ENCODE results near the gene LMNA.

Gene LMNA

GRCh38 chr1:156082309-156083091, 32.0 kb upstream of the LMNA start, which contains the start of gene MEX3A:
TSS of gene MEX3A (minus strand) at chr1:156082465. CDS start at chr1:156081998, 467 bp downstream.
- peak; percentile 74 for DNase-seq

- no peak for DNase-seq
Measured at GRCh38 chr1:156083800-156084790, 30.4 kb upstream of the LMNA start.

- DNase-seq, result no peak
Measured at GRCh38 chr1:156086256-156086662, 28.3 kb upstream of the LMNA start.

DNA sequence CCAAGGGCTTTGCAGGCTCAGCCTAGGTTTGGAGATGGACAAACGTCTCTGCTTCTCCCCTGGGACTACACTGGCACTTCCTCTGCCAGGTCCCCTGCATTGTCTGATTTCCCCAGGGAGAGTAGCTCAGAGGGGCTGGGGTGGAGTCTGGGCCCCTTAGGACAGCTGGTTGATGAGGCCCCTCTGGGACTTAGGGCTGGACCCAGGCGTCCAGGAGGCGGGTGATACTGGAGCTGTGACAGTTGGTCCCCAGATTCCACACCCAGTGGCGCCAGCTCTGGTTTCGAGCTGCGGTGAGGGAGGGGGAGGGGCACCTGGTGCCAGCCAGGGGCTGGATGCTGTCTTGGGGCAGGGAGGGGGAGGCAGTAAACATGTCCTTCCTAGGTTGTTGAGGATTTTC, 24.8 kb upstream of the LMNA start:
- no peak for DNase-seq

GRCh38 chr1:156090138-156090839, 24.2 kb upstream of the LMNA start:
- DNase-seq, result no peak

GRCh38 chr1:156090840-156091188, 23.7 kb upstream of the LMNA start:
- peak; percentile 75 for DNase-seq

GRCh38 chr1:156091610-156092009, 22.9 kb upstream of the LMNA start:
- no peak for DNase-seq

DNA sequence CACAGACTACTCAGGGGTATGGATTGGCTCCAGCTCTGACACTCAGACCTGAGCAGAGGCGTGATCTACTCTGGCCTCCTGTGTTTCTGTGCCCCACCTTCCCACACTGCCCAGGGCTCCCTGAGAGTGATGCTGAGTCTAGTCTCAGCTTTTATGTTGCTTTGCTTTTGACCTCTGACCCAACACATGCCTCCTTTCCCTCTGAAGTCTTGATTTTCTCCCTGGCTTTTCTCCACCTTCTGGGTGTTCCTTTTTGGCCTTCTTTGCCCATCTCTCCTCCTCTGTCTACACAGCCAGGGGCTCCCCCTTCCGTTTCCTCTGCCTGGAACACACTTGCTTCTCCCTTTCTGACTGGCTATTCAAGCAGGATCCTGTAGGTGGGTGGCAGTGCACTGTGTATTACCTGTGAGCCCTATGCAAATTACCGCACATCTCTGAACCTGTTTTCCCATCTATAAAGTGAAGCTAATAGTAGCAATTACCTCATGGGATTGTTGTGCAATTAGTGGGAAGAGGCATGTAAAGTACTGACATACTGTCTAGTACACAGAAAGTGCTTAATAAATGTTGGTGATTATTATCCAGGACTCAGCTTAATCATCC, 18.5 kb upstream of the LMNA start:
- no peak for DNase-seq

- peak; percentile 60 for DNase-seq
Measured at GRCh38 chr1:156096640-156097391, 17.7 kb upstream of the LMNA start.

DNA sequence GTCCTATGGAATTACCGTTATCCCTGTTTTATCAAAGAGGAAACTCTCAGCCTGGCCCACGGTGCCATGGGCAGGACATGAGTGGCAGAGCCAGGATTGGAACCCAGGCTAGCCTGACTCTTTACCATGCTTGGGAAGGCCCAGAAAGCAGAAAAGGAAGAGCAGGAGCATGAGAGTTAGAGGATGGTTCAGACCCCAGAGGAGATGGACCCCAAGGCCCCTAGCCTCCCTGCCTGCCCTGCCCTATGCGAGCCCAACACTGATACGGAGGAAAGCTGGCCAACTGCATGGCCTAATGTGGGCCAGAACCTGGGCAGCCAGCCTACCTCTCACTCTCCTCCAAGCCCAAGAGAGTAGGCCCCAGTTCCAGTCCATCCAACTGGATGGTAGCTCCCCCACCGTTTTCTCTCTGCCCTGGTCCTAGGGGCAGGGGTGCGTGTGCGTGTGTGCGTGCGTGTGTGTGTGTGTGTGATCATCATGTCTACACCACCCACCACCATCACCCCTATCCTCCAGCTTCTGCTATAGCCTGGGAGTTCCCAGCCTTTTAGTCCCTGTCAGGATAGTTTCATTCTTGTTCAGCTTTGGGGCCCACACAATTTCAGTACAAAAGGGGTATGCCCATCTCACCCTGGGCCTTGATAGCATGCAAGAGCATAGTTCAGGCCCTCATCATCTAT, 16.9 kb upstream of the LMNA start:
- DNase-seq, result no peak

GRCh38 chr1:156098784-156099183, 15.7 kb upstream of the LMNA start:
- DNase-seq, result no peak

- DNase-seq, result no peak
Measured at GRCh38 chr1:156099282-156099681, 15.2 kb upstream of the LMNA start.

DNA sequence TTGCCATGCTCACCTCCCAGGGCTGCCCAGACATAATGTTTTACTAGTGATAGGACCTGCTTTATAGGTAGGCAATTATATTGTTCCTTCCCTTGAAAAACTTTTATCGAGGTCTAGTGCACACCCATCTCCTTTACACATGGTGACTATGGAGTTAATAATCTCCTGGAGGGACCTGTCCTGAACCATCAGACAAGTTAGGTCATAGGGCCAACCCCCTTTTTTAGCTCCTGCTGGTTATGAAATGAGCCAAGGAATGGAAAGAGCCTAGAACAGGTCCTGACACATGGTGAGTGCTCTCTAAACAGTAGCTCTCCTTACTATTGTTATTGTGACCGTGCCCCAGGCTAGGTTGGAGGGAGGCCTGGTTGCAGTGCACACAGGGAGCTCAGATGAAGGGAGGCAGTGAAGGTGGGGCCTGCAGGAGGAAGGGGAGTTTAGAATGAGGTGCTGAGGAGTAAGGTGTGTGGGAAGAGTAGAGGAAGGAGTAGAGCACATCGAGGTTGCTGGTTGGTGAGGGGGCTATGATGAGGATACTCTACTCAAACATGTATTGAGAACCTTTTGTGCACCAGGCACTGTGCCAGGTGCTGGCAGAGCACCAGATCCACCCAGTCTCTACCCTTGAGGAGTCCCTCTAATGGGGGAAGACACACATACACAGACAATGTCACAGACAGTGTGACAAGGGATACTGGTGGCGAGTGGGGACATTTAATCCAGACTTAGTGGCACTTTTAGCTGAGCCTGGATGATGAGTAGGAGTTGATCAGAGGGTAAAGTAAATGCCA, 14.1 kb upstream of the LMNA start:
- no peak for DNase-seq

- DNase-seq, result no peak
Measured at GRCh38 chr1:156101880-156102279, 12.6 kb upstream of the LMNA start.

GRCh38 chr1:156102633-156103511, 11.6 kb upstream of the LMNA start:
- no peak for DNase-seq

DNA sequence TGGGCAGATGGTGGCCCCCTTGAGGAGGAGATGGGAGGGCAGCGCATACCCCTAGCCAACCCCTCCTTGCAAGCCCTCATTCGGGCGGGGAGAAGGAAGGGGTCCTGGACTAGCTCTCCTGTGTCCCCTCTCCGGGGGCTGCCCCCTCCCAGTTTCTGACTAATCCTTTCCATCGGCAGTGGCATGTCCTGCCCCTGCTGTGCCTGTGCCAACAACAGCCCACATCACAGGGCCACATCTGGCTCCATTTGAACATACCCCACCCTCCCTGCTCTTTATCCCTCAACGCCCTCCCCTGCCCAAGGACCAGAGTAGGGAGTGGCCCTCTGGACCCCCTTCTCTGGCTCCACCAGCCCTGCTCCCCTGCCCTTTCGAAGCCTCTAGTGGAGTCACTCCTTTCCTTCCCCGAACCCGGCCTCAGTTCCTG, 11.0 kb upstream of the LMNA start:
- no peak for DNase-seq

DNA sequence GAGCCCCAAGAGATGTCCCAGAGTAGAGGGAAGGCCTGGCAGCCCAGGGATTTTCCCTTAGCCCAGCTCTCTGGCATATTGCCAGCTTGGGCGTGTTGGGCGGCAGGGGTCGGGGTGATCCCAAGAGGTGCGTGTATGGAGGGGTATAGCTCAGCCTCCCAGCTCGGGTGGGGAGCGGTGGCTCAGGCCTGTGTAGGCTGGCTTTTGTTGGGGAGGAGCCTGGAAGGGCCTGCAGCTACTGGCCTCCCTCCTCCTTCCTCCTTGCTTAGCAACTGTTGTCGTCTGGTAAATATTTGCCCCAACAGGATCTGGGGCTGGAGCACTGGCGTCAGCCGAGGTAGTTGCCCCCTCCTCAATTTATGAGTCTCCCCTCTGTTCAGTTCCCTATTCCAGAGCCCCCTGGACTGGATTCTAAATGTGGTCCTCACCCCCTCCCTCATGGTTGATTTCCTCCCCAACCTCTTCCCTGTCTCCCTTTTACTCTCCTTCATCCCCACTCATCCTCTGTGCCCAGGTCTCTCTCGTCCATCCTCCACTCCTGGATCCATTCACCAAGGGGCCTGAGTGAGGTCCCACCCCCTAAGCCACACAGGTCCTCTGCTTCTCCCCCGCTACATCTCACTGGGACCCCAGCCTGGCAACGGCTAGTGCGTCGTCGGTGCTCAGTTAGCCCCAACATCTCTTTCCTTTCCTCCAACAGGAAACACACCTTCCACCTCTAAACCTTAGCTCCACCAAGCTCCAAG, 10.3 kb upstream of the LMNA start:
- DNase-seq, result peak; percentile 70
